GM21526 (cell line): Measurements from ENCODE around the gene SERTAD2.

Source experiments
- ATAC-seq: cut with Tn5 transposase; IDR thresholded peaks from one replicate; pipeline ENCODE4 v1.9.1; 2021; ENCODE audit warnings: moderate library complexity; ENCODE audit not compliant: unreplicated experiment, low FRiP score

The SERTAD2 gene

GRCh38 chr2:64650296-64650695 lies 3.4 kb downstream of the SERTAD2 start:
- ATAC-seq, result no peak

GRCh38 chr2:64649626-64650025 lies 4.1 kb downstream of the SERTAD2 start:
- ATAC-seq, result no peak

- no peak for ATAC-seq
Measured at GRCh38 chr2:64649013-64649484, 4.7 kb downstream of the SERTAD2 start.

GRCh38 chr2:64646007-64646880 lies 7.5 kb downstream of the SERTAD2 start:
- no peak for ATAC-seq

GRCh38 chr2:64644458-64645382 lies 9.0 kb downstream of the SERTAD2 start:
- ATAC-seq, result peak; percentile 49

GRCh38 chr2:64643838-64644457 lies 9.8 kb downstream of the SERTAD2 start:
- no peak for ATAC-seq

- no peak for ATAC-seq
Measured at GRCh38 chr2:64641599-64641998, 12.1 kb downstream of the SERTAD2 start.

DNA sequence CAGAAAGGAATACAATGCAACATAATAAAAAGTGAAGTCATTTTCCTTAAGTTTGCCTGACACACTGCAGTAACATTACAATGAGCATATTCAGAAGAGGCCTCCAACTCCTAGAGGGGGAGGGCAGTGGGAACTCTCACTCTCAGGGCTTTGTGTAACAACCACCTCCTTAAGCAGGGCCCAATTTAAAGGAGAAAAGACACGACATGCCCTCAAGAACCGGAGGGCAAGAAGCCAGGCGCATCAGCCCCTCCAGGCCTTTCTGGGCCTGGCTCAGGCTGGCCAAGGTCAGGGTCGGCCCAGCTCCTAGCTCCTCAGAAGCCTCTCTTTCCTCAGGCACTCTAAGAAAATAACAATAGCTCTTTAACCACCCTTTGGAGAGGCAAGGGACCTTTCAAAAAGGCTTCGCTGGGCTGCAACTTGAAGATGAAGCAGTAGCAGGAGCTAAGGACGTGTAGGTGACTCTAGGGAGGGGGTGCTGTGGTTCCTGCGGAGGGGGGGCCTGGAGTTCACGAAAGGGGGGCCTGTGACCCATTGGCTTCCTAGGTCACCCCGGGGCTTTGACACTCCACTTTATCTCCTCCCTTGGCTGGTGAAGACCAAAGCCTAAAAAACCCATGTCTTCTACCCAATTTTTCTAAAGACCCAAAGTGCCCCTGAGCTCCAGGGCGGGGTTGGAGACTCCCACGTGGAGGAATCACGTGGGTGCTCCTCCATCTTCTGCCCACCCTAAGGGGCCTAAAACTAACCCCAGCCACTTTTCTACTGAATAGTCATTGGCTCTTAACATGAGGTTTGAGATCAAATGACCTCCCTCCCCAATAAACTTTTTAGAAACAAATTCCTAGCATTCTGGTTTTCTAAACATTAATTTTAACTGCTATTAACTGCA lies 13.3 kb downstream of the SERTAD2 start:
- ATAC-seq, result no peak

GRCh38 chr2:64639691-64640090 lies 14.0 kb downstream of the SERTAD2 start:
- ATAC-seq, result no peak

- no peak for ATAC-seq
Measured at GRCh38 chr2:64638502-64639120, 15.1 kb downstream of the SERTAD2 start.

- ATAC-seq, result no peak
Measured at GRCh38 chr2:64637931-64638330, 15.8 kb downstream of the SERTAD2 start.

DNA sequence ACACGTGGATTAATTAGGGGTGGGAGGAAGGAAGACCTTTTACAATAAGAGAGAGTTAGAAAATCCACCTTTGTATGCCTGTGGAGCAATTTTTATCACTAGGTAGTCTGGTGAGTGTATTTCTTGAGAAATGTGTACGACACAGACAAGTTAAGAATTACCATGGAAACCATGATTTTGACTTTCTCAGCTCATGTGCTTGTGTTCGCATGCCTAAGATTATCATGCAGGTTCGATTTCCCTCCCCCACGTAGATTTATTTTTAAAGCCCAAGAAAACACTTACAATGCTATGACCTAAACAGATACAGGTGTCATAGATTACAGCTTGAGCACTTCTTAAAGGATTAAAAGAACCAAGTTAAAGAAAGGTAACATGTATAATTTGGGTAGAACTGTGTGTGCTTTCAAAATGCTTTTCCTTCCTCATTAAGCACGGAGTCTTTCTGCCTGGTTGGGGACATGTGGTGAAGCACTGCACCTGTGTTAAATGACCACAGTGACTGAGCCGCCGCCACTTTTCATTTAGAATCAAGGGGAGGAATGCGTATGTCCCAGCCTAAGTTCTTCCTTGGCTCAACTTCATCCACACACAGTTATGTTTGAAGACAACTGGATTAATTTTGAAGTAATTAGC lies 16.6 kb downstream of the SERTAD2 start:
- peak; percentile 43 for ATAC-seq

GRCh38 chr2:64635976-64636911 lies 17.5 kb downstream of the SERTAD2 start:
- peak; percentile 44 for ATAC-seq

DNA sequence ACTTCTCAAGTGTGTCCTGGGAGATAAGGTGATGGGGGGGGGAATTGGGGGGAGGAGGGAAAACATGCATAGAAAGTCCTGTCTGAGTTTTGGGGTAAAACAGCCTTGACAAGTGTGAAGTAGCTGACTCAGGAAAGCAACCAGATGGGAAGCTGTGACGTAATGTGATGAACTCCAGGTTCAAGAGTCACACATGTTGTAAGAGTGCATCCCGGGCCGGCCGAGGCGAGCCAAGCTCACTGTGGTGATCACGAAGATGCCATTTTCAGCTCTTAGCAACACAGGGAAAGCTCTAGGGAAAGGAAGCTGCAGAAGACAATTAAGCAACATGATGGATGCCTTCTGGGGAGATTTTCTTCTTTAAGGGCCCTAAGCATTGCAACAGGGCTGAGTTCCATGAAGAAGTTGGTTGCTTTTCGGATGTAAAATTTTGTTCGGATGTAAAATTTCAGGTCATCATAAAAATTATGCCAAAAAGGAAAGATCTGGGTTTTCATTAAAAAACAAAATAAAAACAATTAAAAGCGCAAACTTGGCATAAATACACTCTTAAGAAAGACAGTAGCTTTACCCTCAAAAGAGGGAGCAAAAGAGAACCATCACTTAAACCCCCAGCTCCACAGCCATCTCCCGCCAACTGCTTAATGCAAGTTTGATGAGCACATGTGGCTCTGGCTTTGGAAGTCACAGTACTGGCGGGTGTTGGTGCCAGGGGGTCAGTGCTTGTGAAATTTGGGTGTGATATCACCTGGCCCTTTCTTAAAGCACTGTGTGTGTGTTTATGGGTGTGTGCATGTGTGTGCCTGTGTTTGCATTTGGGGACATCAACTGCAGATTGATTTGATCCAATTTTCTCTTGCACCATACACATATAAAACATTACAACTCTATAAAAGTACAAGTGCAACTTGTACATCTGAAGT lies 19.1 kb downstream of the SERTAD2 start:
- ATAC-seq, result no peak

- ATAC-seq, result no peak
Measured at GRCh38 chr2:64632835-64633819, 20.6 kb downstream of the SERTAD2 start.

- no peak for ATAC-seq
Measured at GRCh38 chr2:64631771-64632170, 21.9 kb downstream of the SERTAD2 start.
